OCI-LY7 (cell line): Measurements from ENCODE around the gene PHETA1.
A peak's percentile ranks its signal among the peaks of the same experiment; 100 is the strongest.

Experiments used
- CTCF ChIP-seq: fragments of 200-600 bp; sonication (generic); conservative IDR thresholded peaks from 2 replicates; pipeline ENCODE4 v1.5.1; 2014; ENCODE audit warnings: mild to moderate bottlenecking, antibody characterized with exemption, low read length, moderate library complexity, mixed read lengths
- EZH2phosphoT487 ChIP-seq: fragments of 200-600 bp; sonication (generic); IDR thresholded peaks from 2 replicates; pipeline ENCODE4 v1.6.1; 2018; ENCODE audit warnings: low read depth, borderline replicate concordance, mild to moderate bottlenecking, mixed run types, antibody characterized with exemption, low read length, moderate library complexity, mixed read lengths

- TF ChIP-seq CTCF, result peak; percentile 97
- no peak for TF ChIP-seq EZH2phosphoT487
These were observed 55.0 kb downstream of the PHETA1 start for GRCh38 chr12:111313833-111314259.
